Measurements from ENCODE around the gene OGFR.

Gene OGFR

DNA sequence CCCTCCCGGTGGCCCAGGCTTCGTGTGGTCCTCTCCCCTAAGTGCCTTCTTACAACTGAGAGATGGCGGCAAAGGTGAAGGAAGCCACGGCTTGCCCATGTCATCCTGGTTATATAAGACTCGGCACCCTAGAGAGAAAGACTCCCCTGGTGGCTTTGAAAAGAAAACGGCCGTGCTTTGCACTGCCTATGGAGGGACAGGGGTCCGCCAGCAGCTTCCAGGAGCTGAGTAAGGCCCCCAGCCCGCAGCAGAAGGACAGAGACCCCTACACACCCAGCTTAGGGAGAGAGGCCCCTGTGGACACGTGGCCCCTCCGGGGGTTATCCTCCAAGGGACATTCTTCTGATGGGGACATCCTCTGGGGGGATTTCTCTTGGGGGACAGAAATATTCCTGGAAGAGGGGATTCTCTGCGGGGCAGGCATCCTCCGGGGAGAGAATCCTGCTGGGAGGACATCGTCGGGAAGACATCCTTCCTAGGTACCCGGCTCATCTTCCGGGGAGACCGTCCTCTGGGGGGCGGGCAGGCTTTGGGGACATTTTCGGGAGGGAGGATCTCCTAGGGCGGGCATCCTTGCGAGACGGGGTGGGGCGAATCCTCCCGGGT lies 511 bp upstream of the OGFR start:
- TF ChIP-seq, protein P1, sequence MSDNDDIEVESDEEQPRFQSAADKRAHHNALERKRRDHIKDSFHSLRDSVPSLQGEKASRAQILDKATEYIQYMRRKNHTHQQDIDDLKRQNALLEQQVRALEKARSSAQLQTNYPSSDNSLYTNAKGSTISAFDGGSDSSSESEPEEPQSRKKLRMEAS (IDR thresholded peaks at IDR 0.05; ENCODE audit: low read depth, low read length), result no peak
- TF ChIP-seq POLR2A (IDR thresholded peaks at IDR 0.05; ENCODE audit: extremely low read depth, insufficient read length) (no peak), MYC (IDR thresholded peaks at IDR 0.05; ENCODE audit: low read depth, low read length) (no peak)
- TF ChIP-seq, protein P2, sequence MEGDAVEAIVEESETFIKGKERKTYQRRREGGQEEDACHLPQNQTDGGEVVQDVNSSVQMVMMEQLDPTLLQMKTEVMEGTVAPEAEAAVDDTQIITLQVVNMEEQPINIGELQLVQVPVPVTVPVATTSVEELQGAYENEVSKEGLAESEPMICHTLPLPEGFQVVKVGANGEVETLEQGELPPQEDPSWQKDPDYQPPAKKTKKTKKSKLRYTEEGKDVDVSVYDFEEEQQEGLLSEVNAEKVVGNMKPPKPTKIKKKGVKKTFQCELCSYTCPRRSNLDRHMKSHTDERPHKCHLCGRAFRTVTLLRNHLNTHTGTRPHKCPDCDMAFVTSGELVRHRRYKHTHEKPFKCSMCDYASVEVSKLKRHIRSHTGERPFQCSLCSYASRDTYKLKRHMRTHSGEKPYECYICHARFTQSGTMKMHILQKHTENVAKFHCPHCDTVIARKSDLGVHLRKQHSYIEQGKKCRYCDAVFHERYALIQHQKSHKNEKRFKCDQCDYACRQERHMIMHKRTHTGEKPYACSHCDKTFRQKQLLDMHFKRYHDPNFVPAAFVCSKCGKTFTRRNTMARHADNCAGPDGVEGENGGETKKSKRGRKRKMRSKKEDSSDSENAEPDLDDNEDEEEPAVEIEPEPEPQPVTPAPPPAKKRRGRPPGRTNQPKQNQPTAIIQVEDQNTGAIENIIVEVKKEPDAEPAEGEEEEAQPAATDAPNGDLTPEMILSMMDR (IDR thresholded peaks at IDR 0.05; ENCODE audit: low read depth, low read length), result no peak
- H3K4me3 ChIP-seq (ENCODE audit: low read depth, low read length), result peak overlapping the region; percentile 25
- DNase-seq (ENCODE audit: low read depth), result peak; percentile 56

DNA sequence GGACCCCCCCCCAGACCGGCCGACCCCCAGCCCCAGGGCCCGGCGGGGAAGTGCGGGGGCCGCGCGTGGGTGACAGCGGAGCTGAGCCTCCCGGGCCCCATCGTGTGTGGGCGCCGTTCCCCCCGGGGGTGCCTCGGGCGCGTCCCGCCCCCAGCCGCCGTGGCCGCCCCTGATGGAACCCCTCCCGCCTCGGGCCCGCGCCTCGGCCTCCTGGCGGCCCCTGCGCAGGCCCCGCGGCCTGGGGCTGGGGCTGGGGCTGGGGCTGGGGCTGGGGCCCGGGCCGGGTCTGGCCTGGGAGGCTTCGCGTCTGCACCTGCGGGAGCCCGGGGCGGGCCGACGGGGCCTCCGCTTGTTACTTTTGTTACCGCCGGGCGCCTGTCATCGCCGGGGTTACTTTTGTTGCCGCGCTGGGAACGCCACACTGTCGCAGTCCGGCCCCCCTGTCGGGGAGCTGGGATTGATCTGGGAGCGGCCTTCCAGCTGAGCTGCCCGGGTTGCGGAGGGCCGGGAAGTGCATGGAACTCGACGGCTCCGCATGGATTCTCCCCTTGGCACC lies 598 bp downstream of the OGFR start:
- peak; percentile 49 for DNase-seq (ENCODE audit: low read depth)
- TF ChIP-seq, protein P2 (IDR thresholded peaks at IDR 0.05; ENCODE audit: low read depth, low read length), result no peak
- TF ChIP-seq, protein P1 (IDR thresholded peaks at IDR 0.05; ENCODE audit: low read depth, low read length), result no peak
- TF ChIP-seq POLR2A (IDR thresholded peaks at IDR 0.05; ENCODE audit: extremely low read depth, insufficient read length), result no peak
- TF ChIP-seq MYC (IDR thresholded peaks at IDR 0.05; ENCODE audit: low read depth, low read length), result no peak

DNA sequence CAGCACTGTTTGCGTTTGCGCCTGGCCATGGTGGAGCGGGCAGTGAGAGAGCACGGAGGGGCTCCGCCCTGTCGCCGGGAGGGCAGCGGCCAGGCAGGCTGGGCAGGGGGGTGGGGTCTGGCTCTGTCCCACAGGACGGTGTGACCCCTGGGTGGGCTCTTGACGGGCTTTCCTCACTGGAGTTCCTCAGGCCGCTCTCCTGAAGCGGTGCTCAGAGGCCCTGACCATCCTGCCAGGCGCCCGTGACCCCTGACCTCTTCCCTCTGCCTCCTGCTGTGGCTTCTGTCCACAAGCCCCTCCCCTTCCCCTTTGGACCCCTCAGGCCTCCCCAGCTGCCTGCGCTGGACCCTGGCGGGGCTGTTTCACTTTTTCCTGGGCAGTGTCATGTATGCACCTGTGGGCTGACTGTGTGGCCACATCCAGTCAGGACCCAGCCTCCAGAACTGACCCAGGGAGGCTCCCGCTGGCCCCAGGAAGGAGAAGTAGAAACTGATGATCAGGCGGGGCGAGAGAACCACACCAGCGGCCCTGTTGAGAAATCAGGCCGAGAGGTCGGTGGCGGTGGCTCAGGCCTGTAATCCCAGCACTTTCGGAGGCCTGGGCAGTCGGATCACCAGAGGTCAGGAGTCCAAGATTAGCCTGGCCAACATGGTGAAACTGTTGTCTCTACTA lies 1.2 kb downstream of the OGFR start:
- TF ChIP-seq, protein P2 (IDR thresholded peaks at IDR 0.05; ENCODE audit: low read depth, low read length), result no peak
- TF ChIP-seq, protein P1 (IDR thresholded peaks at IDR 0.05; ENCODE audit: low read depth, low read length), result no peak
- TF ChIP-seq MYC (IDR thresholded peaks at IDR 0.05; ENCODE audit: low read depth, low read length) (no peak), POLR2A (IDR thresholded peaks at IDR 0.05; ENCODE audit: extremely low read depth, insufficient read length) (no peak)
- peak overlapping the region; percentile 71 for H3K4me3 ChIP-seq (ENCODE audit: low read depth, low read length)
- peak; percentile 52 for DNase-seq (ENCODE audit: low read depth)

More for the DNA sequence above, 598 bp downstream of the OGFR start:
- H3K4me3 ChIP-seq (ENCODE audit: low read depth, low read length), result peak overlapping the region; percentile 71

DNA sequence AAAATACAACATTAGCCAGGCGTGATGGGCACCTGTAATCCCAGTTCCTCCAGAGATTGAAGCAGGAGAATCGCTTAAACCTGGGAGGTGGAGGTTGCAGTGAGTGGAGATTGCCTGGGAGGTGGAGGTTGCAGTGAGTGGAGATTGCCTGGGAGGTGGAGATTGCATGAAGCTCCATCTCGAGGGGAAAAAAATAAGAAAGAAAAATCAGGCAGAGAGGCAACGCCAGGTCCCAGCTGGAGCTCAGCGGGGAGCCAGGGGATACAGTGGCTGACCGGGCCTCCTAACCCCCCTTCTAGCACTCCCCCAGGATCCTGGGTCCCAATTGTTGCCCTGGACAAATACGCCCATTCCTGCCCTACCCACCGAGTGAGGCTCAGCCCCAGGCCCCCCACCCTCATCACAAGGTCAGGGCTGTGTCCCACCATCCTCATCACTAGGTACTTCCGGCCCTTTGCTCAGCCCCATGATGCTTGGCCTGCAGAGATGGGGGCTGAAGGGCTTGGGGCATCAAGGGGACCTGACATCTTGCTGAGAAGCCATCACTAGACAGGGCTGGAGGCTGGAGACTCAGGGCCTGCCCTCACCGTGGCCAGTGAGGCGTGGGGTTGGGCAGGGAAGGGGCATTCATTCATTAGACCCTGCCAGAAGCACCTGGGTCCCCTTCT lies 1.9 kb downstream of the OGFR start:
- DNase-seq (ENCODE audit: low read depth), result no peak
- TF ChIP-seq, protein P1 (IDR thresholded peaks at IDR 0.05; ENCODE audit: low read depth, low read length), result no peak
- TF ChIP-seq MYC (IDR thresholded peaks at IDR 0.05; ENCODE audit: low read depth, low read length) (no peak), POLR2A (IDR thresholded peaks at IDR 0.05; ENCODE audit: extremely low read depth, insufficient read length) (no peak)
- peak overlapping the region; percentile 71 for H3K4me3 ChIP-seq (ENCODE audit: low read depth, low read length)

DNA sequence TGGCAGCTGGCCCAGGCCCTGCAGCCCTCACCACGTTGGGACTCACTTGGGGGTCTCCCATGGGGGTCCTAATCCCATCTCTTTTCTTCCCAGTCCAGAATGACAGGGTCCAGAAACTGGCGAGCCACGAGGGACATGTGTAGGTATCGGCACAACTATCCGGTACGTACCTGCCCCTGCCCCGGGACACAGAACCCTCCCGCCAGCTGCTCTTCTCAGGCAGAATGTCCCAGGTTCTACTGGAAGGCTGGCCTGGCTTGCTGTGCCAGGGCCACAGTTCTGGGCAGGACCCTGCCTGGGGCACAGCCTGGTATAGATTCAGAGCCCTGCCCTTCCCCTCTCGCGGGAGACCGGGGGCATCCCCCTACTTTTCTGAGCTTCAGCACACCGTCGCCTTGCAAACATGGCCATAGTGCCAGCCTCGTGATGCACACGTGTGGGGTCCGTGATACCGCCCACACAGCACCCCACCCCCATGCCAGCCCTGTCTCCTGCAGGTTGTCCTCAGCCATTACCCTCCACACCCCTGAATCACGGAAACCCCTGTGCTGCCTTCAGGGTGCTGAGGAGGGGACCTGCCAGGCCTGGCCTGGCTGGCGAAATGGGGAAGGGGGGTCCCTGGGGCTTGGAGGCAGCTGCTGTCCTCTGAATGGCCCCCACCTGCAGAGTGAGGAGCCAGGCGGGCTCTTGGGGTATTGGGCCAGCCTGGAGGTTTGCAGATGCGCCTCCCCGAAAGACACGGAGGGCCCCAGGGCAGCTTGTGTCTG lies 3.0 kb downstream of the OGFR start:
- no peak for DNase-seq (ENCODE audit: low read depth)
- H3K4me3 ChIP-seq (ENCODE audit: low read depth, low read length), result no peak overlapping the region
- TF ChIP-seq POLR2A (IDR thresholded peaks at IDR 0.05; ENCODE audit: extremely low read depth, insufficient read length) (no peak), MYC (IDR thresholded peaks at IDR 0.05; ENCODE audit: low read depth, low read length) (no peak)
- TF ChIP-seq, protein P1 (IDR thresholded peaks at IDR 0.05; ENCODE audit: low read depth, low read length), result no peak
- TF ChIP-seq, protein P2 (IDR thresholded peaks at IDR 0.05; ENCODE audit: low read depth, low read length), result no peak

Measured in NB4 (cell line).